K562 (cell line): ENCODE measurements around the gene STEAP3.

Source experiments
- BDP1 ChIP-seq: IDR thresholded peaks from 3 replicates; pipeline ENCODE4 v1.6.1; 2011; ENCODE audit not compliant: insufficient read length, insufficient read depth
- EGR1 ChIP-seq: fragments of 450-650 bp; conservative IDR thresholded peaks from 2 replicates; pipeline ENCODE4 v1.6.1; 2017; ENCODE audit warnings: mild to moderate bottlenecking
- EZH2 ChIP-seq: IDR thresholded peaks from 2 replicates; pipeline ENCODE4 v1.6.1; 2012; ENCODE audit warnings: low read depth, mild to moderate bottlenecking, inconsistent platforms, low read length, borderline replicate concordance
- FOXJ3 ChIP-seq: sonication (generic); formaldehyde crosslinking; IDR thresholded peaks from 2 replicates; pipeline ENCODE4 v1.4.0; 2020; ENCODE audit warnings: mild to moderate bottlenecking, missing genetic modification reagents
- KLF16 ChIP-seq: IDR thresholded peaks from 2 replicates; pipeline ENCODE4 v1.6.1; 2016; ENCODE audit warnings: antibody characterized with exemption
- L3MBTL2 ChIP-seq: fragments of 450-650 bp; IDR thresholded peaks from 2 replicates; pipeline ENCODE4 v1.6.1; 2016; ENCODE audit warnings: mild to moderate bottlenecking, moderate library complexity
- POLR2AphosphoS5 ChIP-seq: IDR thresholded peaks from 2 replicates; pipeline ENCODE4 v1.6.1; 2011; ENCODE audit warnings: mild to moderate bottlenecking, low read depth, low read length, moderate library complexity; ENCODE audit not compliant: control insufficient read depth, insufficient read depth
- RBM14 ChIP-seq: fragments of 200-400 bp; formaldehyde crosslinking; IDR thresholded peaks from 2 replicates; pipeline ENCODE4 v1.6.1; 2018; ENCODE audit warnings: low read depth, mild to moderate bottlenecking, low read length, moderate library complexity, borderline replicate concordance; ENCODE audit not compliant: insufficient read depth
- SIX5 ChIP-seq, 2 experiments: IDR thresholded peaks; 2 replicates each; pipeline ENCODE4 v1.6.1; 2011; ENCODE audit warnings: low read length in 2 of 2, borderline replicate concordance in 1 of 2, low read depth in 1 of 2, mild to moderate bottlenecking in 1 of 2, moderate library complexity in 1 of 2; ENCODE audit not compliant: insufficient read depth in 1 of 2
- TARDBP ChIP-seq: fragments of 450-650 bp; IDR thresholded peaks from 2 replicates; pipeline ENCODE4 v1.6.1; 2016
- TF ChIP-seq, protein P1 (sequence below), 3 experiments: IDR thresholded peaks in 2 of 3; conservative IDR thresholded peaks in 1 of 3; 2 replicates each; pipeline ENCODE4 v1.5.1; 2011 to 2012; ENCODE audit warnings: low read length in 3 of 3, mild to moderate bottlenecking in 3 of 3, control low read depth in 2 of 3, improper control_type of control experiment in 1 of 3, inconsistent platforms in 1 of 3, low read depth in 1 of 3, mixed read lengths in 1 of 3, moderate library complexity in 1 of 3; ENCODE audit not compliant: insufficient read depth in 2 of 3

DNA sequence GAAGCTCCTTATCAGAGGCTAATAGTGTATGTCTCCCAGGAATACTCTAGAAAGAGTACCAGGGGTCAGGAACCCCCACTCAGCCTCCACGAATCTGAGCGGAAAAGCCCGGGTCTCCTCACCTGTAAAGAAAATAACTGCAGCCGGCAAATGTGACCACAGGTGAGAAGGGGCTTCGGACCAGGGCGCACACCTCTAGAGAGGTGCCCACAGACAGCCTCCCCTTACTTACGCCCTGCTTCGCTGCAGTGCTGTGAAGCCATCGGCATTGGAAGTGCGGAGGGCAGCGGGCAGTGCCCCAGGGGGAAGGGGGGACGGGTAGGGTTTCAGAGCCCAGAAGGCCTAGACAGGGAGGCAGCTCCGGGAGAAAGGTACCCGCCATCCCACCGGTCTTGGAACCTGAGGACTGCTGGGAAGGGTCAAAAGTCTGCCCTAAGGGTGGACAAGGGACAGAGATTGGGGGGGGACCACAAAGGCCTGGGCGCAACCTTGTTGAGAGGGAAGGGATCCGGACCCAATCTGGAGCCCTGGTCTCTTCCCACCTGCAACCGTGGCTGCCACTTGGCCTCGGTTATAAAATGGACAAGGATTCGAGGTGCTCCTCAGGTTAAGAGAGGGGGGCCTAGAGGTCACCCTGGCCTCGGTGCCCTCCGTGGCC lies 642 bp upstream of the STEAP3 start:
- TF ChIP-seq, protein P1, sequence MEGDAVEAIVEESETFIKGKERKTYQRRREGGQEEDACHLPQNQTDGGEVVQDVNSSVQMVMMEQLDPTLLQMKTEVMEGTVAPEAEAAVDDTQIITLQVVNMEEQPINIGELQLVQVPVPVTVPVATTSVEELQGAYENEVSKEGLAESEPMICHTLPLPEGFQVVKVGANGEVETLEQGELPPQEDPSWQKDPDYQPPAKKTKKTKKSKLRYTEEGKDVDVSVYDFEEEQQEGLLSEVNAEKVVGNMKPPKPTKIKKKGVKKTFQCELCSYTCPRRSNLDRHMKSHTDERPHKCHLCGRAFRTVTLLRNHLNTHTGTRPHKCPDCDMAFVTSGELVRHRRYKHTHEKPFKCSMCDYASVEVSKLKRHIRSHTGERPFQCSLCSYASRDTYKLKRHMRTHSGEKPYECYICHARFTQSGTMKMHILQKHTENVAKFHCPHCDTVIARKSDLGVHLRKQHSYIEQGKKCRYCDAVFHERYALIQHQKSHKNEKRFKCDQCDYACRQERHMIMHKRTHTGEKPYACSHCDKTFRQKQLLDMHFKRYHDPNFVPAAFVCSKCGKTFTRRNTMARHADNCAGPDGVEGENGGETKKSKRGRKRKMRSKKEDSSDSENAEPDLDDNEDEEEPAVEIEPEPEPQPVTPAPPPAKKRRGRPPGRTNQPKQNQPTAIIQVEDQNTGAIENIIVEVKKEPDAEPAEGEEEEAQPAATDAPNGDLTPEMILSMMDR (IDR thresholded peaks at IDR 0.05 in 2 of 3, conservative IDR thresholded peaks at IDR 0.05 in 1 of 3; ENCODE audit: insufficient read depth in 2 of 3, low read depth in 1 of 3, low read length in 3 of 3) = no peak
- no peak for TF ChIP-seq BDP1
- TF ChIP-seq SIX5 (IDR thresholded peaks at IDR 0.05; ENCODE audit: borderline replicate concordance in 1 of 2, insufficient read depth in 1 of 2, low read depth in 1 of 2, low read length in 2 of 2) = no peak
- no peak for TF ChIP-seq FOXJ3 (CRISPR knock-in tag)
- no peak for TF ChIP-seq EGR1
- no peak for TF ChIP-seq RBM14
- TF ChIP-seq KLF16 = no peak
- no peak for TF ChIP-seq POLR2AphosphoS5
- TF ChIP-seq EZH2 = no peak
- no peak for TF ChIP-seq L3MBTL2
- no peak for TF ChIP-seq TARDBP
